Loucy (cell line): ENCODE measurements around the gene NLGN1.

Experiments
- CTCF ChIP-seq: fragments of 200-600 bp; sonication (generic); conservative IDR thresholded peaks from 2 replicates; pipeline ENCODE4 v1.5.1; 2014; ENCODE audit warnings: mild to moderate bottlenecking, antibody characterized with exemption, low read length
- EZH2phosphoT487 ChIP-seq: fragments of 200-600 bp; IDR thresholded peaks from 2 replicates; pipeline ENCODE4 v1.6.1; 2018; ENCODE audit warnings: antibody characterized with exemption, mild to moderate bottlenecking, moderate library complexity, borderline replicate concordance

GRCh38 chr3:173943264-173943663 is 545.7 kb downstream of the NLGN1 start:
- no peak for TF ChIP-seq CTCF
- no peak for TF ChIP-seq EZH2phosphoT487
